IPS-18a (cell line): ENCODE measurements around the gene PCDHAC2.

Experiments used
- H3K27ac ChIP-seq: one replicate; pipeline ENCODE4 v1.5.1; 2013; ENCODE audit warnings: low read length
- H3K27me3 ChIP-seq: one replicate; pipeline ENCODE4 v1.6.1; 2013; ENCODE audit warnings: mild to moderate bottlenecking, low read length; ENCODE audit not compliant: control insufficient read depth, insufficient read depth
- H3K36me3 ChIP-seq: one replicate; pipeline ENCODE4 v1.6.1; 2013; ENCODE audit warnings: low read depth, low read length; ENCODE audit not compliant: control insufficient read depth
- H3K4me1 ChIP-seq: one replicate; pipeline ENCODE4 v1.6.1; 2013; ENCODE audit warnings: low read depth, low read length; ENCODE audit not compliant: control insufficient read depth
- H3K4me3 ChIP-seq: one replicate; pipeline ENCODE4 v1.5.1; 2013; ENCODE audit warnings: low read length
- H3K9ac ChIP-seq: one replicate; pipeline ENCODE4 v1.6.1; 2013; ENCODE audit warnings: mild to moderate bottlenecking, low read length, moderate library complexity
- H3K9me3 ChIP-seq: one replicate; pipeline ENCODE4 v1.6.1; 2013; ENCODE audit warnings: low read depth, low read length; ENCODE audit not compliant: control insufficient read depth

The PCDHAC2 gene, protein sequence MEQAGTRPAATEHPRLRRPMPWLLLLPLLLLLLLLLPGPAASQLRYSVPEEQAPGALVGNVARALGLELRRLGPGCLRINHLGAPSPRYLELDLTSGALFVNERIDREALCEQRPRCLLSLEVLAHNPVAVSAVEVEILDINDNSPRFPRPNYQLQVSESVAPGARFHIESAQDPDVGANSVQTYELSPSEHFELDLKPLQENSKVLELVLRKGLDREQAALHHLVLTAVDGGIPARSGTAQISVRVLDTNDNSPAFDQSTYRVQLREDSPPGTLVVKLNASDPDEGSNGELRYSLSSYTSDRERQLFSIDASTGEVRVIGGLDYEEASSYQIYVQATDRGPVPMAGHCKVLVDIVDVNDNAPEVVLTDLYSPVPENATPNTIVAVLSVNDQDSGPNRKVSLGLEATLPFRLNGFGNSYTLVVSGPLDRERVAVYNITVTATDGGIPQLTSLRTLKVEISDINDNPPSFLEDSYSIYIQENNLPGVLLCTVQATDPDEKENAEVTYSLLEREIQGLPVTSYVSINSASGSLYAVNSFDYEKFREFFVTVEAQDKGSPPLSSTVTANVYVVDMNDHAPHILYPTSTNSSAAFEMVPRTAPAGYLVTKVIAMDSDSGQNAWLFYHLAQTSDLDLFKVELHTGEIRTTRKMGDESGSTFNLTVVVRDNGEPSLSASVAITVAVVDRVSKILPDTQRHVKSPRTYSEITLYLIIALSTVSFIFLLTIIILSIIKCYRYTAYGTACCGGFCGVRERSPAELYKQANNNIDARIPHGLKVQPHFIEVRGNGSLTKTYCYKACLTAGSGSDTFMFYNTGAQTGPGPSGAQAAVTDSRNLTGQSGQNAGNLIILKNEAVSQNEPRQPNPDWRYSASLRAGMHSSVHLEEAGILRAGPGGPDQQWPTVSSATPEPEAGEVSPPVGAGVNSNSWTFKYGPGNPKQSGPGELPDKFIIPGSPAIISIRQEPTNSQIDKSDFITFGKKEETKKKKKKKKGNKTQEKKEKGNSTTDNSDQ

DNA sequence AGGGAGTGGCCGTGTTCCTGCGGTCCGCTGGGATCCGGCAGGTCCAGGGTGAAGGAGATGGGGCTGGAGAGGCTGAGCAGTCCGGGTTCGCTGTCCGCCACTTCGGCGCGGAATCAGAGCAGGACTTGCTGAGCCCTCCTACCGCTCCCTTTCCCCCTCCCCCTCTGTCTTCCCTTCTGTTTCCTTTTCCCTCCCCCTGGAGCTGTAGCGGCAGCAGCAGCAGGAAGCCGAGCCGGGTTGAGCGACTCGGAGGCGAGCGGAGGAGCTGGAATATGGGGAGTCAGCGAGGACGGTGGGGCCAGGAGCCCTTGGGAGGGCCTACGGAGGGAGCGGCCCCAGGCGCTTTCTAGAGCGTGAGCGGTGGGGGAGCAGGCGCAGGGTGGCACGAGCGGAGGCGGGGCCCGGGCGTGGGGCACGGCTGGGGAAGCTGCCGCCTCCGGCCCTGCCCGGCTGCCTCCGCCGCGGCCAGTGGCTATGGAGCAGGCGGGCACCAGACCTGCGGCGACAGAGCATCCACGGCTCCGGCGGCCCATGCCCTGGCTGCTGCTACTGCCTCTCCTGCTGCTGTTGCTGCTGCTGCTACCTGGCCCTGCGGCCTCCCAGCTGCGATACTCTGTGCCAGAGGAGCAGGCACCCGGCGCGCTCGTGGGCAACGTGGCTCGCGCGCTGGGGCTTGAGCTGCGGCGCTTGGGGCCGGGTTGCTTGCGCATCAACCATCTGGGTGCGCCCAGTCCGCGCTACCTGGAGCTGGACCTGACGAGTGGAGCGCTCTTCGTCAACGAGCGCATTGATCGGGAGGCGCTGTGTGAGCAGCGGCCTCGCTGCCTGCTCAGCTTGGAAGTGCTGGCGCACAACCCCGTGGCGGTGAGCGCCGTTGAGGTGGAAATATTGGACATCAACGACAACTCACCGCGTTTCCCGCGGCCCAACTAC lies at the start of gene PCDHAC2:
PCDHAC2 (plus strand) TSS at position 184 of the 933 bp plus-strand sequence; CDS start at position 475, 291 bp downstream.
- H3K4me3 ChIP-seq = peak within 1 kb of the TSS; percentile 93
- H3K27ac ChIP-seq = no peak within 1 kb of the TSS
- H3K9ac ChIP-seq = peak within 1 kb of the TSS; percentile 62

DNA sequence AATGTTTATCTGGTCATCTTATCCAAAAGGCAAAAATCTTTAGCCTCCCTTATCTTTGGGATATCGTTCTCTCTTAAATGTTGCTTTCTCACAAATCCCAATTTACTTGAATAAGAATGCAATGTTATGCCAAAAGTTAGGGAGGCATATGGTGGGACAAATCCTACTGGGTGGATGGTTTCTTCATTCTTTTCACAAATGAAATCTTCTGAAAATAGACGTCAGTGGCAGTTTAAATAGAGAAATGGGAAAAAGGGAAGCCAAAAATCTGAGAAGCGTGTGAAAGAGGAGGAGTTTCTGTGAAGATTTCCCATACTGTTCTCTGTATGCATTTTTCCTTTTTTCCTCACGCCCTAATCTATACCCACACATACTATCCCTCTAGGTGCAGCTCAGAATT lies 42.7 kb upstream of the PCDHAC2 start:
- Histone ChIP-seq H3K27ac (no peak overlapping the region), H3K9ac (no peak overlapping the region), H3K36me3 (no peaks in the 10 kb centered on the region), H3K4me3 (no peak overlapping the region), H3K9me3 (no peaks in the 10 kb centered on the region), H3K27me3 (peaks cover 43% of the 10 kb centered on the region), H3K4me1 (peaks cover 14% of the 10 kb centered on the region)

More for the DNA sequence above, at the start of gene PCDHAC2:
- peaks cover 16% of the 10 kb centered on the region for H3K4me1 ChIP-seq
- no peaks in the 10 kb centered on the region for H3K9me3 ChIP-seq
- H3K27me3 ChIP-seq = peaks cover 48% of the 10 kb centered on the region
- no peaks in the 10 kb centered on the region for H3K36me3 ChIP-seq

DNA sequence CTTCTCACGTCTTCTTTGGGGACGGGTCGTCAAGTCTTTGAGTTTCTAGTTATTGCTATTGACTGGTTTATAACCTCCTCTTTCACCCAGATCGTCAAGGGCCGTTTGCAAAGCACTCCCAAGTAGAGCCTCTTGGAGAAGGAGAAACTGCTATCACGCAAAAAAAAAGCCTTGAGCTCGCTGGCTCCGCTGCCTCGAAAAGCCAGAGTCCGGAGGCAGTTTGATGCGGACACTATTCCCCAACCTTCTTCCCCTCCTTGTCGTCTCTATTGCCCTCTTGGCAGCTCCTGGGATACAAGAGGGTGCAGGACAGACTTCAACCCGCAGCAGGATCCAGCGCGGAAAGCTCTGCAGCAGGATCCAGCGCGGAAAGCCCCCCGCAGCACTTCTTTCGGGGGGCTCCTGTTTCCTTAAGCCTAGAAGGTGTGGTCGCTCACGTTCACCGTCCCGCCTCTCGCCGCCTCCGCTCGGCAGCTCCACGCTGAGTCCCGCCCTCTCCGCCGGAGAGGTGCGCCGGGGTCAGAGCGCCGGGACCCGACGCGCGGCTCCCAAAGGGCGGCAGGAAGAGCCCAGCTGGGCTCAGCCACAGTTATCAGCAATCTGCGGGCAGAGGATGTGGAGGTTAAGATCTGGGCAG lies 40.4 kb upstream of the PCDHAC2 start, which contains the start of gene PCDHAC1:
PCDHAC1 (plus strand) TSS at position 494 of the 637 bp plus-strand sequence. CDS start 594 bp downstream, outside the sequence.
- no peaks in the 10 kb centered on the region for H3K9me3 ChIP-seq
- no peak within 1 kb of the TSS for H3K27ac ChIP-seq
- H3K36me3 ChIP-seq = no peaks in the 10 kb centered on the region
- peak within 1 kb of the TSS; percentile 52 for H3K9ac ChIP-seq
- H3K4me1 ChIP-seq = peaks cover 14% of the 10 kb centered on the region
- H3K4me3 ChIP-seq = peak within 1 kb of the TSS; percentile 77
- H3K27me3 ChIP-seq = peaks cover 50% of the 10 kb centered on the region

DNA sequence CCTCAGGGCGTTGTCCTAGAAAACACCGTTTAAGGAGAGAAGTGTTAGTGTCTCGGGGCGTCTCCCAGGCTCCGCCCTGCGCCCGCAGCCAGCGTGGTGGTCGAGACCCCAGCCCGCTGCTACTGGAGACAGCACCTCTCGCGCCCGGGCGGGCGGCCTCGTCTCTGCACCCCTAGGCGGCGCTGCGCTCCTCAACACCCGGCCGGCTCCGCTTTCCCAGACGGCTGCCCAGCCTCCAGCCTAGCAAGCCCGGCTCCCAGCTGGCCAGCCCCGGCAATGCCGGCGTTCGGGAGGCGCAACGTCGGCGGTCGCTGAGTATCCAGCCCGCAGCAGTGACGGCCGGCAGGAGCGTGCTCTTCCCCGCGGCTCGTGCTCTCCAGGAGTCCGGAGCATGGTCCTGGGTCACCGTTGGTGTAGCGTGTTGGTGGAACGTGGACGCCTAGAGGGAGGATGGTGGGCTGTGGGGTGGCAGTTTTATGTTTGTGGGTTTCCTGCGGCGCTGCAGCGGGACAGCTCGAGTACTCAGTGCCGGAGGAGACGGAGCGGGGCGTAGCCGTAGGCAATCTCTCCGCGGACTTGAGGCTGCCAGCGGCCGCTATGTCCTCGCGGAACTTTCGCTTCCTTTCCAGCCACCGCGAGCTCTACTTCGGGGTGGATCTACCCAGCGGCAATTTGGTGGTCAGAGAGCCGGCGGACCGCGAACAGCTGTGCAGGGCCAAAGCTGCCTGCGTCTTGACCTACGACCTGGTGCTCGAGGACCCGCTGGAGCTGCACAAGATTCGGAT lies 39.6 kb upstream of the PCDHAC2 start:
- Histone ChIP-seq H3K36me3 (no peaks in the 10 kb centered on the region), H3K4me3 (peak overlapping the region; percentile 77), H3K27ac (no peak overlapping the region), H3K9ac (peak overlapping the region; percentile 52), H3K27me3 (peaks cover 50% of the 10 kb centered on the region), H3K9me3 (no peaks in the 10 kb centered on the region), H3K4me1 (peaks cover 14% of the 10 kb centered on the region)

DNA sequence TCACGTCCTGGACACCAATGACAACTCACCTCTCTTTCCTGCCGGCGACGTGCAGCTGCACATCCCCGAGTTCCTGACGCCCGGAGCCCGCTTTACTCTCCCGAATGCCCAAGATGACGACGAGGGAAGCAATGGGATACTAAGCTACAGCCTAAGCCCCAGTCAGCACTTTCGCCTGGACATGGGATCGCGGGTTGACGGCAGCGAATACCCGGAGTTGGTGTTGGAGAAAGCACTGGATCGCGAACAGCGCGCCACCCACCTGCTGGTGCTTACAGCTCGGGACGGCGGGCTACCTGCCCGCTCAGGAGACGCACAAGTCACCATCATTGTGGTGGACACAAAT lies 39.1 kb upstream of the PCDHAC2 start:
- Histone ChIP-seq H3K4me1 (peaks cover 14% of the 10 kb centered on the region), H3K4me3 (peak overlapping the region; percentile 77), H3K36me3 (no peaks in the 10 kb centered on the region), H3K27ac (no peak overlapping the region), H3K9ac (peak overlapping the region; percentile 42), H3K9me3 (no peaks in the 10 kb centered on the region), H3K27me3 (peaks cover 50% of the 10 kb centered on the region)

DNA sequence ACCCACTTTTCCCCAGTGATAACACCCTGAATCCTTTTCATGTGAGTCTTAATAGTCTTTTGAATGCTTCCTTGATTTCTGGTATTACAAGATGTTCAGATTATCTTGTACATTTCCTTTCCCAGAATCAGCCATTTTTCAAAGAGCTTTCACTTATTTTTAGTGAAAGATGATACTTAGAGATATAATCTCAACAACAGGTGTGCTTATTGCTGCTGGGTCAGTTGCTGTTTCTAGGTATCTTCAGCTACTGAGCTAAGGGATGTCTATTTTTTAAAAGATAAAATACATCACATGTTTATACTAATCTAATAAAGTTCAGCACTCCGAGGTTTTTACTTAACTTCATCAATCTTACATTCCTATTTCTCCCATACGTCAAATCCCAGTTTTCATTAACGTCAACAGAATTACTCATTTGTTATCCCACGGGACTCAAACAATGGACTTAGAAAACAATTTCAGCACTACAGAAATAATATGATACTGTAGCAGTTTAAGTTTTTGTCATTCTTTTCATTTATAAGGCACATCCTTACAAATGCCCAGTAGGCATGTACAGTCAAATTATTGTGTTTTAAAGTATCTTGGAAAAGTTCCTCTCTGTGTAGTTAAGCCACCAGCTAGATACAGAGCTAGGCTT lies 31.2 kb upstream of the PCDHAC2 start:
- H3K36me3 ChIP-seq = no peaks in the 10 kb centered on the region
- H3K4me1 ChIP-seq = no peaks in the 10 kb centered on the region
- no peak overlapping the region for H3K27ac ChIP-seq
- H3K9me3 ChIP-seq = no peaks in the 10 kb centered on the region
- H3K9ac ChIP-seq = no peak overlapping the region
- no peak overlapping the region for H3K4me3 ChIP-seq
- H3K27me3 ChIP-seq = no peaks in the 10 kb centered on the region

DNA sequence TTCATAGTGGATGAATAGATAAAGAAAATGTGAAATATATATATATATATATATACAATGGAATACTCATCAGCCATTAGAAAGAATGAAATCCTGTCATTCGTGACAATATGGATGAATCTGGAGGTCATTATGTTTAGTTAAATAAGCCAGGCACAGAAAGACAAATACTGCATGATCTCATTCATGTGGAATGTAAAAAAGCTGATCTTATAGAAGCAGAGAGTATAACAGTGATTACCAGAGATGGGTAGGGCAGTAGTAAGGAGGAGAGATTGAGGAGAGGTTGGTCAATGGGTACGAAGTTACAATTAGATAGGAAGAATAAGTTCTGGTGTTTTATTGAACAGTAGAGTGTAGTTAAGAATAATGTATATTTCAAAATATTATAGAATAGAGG lies 19.7 kb upstream of the PCDHAC2 start:
- H3K9me3 ChIP-seq = no peaks in the 10 kb centered on the region
- no peak overlapping the region for H3K4me3 ChIP-seq
- H3K27me3 ChIP-seq = no peaks in the 10 kb centered on the region
- H3K27ac ChIP-seq = no peak overlapping the region
- no peak overlapping the region for H3K9ac ChIP-seq
- H3K36me3 ChIP-seq = no peaks in the 10 kb centered on the region
- no peaks in the 10 kb centered on the region for H3K4me1 ChIP-seq

DNA sequence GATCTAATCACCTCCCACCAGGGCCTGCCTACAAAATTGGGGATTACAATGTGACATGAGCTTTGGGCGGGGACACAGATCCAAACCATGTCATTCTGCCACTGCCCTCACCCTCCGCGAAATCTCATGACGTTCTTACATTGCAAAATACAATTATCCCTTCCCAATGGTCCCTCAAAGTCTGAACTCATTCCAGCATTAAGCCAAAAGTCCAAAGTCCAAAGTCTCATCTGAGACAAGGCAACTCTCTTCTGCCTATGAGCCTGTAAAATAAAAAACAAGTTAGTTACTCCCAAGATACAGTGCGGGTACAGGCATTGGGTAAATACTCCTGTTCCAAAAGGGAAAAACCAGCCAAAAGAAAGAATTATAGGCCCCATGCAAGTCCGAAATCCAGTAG lies 14.6 kb upstream of the PCDHAC2 start:
- no peak overlapping the region for H3K4me3 ChIP-seq
- no peaks in the 10 kb centered on the region for H3K4me1 ChIP-seq
- no peak overlapping the region for H3K9ac ChIP-seq
- no peaks in the 10 kb centered on the region for H3K36me3 ChIP-seq
- no peaks in the 10 kb centered on the region for H3K27me3 ChIP-seq
- no peaks in the 10 kb centered on the region for H3K9me3 ChIP-seq
- H3K27ac ChIP-seq = no peak overlapping the region

DNA sequence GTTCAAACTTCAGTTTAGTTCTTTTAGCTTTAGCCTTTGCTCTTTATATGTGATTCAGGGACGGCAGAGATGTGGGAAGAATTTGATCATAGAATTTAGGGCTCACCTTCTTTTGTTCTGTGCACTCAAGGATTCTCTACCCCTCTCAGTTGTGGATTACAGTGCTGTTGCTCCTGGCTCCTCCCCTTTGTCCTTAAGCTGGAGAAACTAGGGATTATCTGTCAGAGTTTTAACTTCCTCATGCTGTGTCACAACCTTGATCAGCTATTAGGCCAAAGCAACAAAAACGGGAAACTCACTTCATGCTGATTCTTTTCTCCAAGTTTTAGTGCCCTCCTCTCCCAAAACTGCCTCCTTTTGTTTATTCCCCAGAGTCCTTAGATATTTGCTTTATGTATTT lies 13.0 kb upstream of the PCDHAC2 start:
- no peaks in the 10 kb centered on the region for H3K9me3 ChIP-seq
- H3K36me3 ChIP-seq = no peaks in the 10 kb centered on the region
- H3K4me1 ChIP-seq = no peaks in the 10 kb centered on the region
- no peak overlapping the region for H3K27ac ChIP-seq
- H3K4me3 ChIP-seq = no peak overlapping the region
- H3K27me3 ChIP-seq = no peaks in the 10 kb centered on the region
- H3K9ac ChIP-seq = no peak overlapping the region

DNA sequence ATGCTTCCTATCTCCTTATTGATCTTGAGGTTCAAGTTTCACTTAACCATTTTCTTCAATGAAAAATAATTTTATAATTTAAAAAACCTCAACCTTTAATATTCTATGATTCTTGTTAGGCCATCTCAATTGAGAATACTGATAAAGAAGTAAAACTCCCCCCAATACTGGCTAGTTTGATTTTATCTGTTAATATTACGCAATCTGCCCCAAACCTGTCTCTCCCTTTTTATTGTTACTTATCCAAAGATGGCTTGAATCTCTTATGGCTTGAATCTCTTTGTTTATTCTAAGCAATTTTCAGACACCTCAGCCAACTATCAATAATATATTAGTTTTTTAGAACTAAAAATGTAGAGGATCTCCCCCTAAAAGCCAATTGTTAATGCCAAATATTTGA lies 4.1 kb upstream of the PCDHAC2 start:
- H3K4me3 ChIP-seq = no peak overlapping the region
- peaks cover 16% of the 10 kb centered on the region for H3K4me1 ChIP-seq
- H3K9ac ChIP-seq = no peak overlapping the region
- H3K36me3 ChIP-seq = no peaks in the 10 kb centered on the region
- H3K27me3 ChIP-seq = peaks cover 31% of the 10 kb centered on the region
- no peaks in the 10 kb centered on the region for H3K9me3 ChIP-seq
- no peak overlapping the region for H3K27ac ChIP-seq
